ENCODE measurements around the gene NFIA.

DNA sequence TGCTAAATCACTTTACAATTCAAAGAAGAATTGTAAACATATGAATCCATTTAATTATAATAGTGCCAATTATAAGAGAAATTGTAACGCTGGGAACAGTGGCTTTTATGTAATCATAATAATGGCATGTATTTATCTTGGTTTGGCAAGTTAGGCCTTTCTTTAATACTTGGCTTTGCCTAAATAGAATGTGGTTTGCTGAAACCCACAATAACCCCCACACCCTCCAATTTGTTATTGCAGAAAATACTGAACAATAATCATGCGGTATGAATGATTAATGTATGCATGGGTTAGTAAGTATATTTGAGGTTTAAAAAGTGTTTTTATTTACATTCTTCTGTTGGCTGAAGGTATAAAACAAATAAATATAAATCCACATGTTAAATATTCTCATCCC lies 138.2 kb downstream of the NFIA start:
- TF ChIP-seq POLR2A (IDR thresholded peaks at IDR 0.05) (no peak), EP300 (IDR thresholded peaks at IDR 0.05) (no peak), POLR2AphosphoS5 (IDR thresholded peaks at IDR 0.05) (no peak)
- TF ChIP-seq, protein P1, sequence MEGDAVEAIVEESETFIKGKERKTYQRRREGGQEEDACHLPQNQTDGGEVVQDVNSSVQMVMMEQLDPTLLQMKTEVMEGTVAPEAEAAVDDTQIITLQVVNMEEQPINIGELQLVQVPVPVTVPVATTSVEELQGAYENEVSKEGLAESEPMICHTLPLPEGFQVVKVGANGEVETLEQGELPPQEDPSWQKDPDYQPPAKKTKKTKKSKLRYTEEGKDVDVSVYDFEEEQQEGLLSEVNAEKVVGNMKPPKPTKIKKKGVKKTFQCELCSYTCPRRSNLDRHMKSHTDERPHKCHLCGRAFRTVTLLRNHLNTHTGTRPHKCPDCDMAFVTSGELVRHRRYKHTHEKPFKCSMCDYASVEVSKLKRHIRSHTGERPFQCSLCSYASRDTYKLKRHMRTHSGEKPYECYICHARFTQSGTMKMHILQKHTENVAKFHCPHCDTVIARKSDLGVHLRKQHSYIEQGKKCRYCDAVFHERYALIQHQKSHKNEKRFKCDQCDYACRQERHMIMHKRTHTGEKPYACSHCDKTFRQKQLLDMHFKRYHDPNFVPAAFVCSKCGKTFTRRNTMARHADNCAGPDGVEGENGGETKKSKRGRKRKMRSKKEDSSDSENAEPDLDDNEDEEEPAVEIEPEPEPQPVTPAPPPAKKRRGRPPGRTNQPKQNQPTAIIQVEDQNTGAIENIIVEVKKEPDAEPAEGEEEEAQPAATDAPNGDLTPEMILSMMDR (IDR thresholded peaks at IDR 0.05) = no peak
